ENCODE measurements around the gene CHCHD6.

Gene CHCHD6

GRCh38 chr3:126867190-126867862, 163.3 kb downstream of the CHCHD6 start:
- no peak for ATAC-seq

DNA sequence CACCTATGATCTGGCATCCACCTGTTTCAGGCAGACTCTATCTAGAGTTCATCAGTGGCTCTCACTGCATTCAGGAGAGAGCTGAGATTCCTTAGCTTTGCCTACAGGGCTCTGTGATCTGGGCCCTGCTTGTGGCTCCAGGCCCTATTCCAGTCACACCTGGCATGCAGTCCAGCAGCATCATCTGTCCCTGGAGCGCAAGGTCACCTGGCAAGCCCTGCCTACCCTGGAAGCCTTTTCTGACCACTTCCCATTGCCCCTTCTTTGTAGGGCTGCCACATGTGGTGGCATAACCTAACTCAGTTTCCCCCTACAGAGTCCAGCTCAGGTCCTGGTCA, 163.8 kb downstream of the CHCHD6 start:
- ATAC-seq, result no peak

DNA sequence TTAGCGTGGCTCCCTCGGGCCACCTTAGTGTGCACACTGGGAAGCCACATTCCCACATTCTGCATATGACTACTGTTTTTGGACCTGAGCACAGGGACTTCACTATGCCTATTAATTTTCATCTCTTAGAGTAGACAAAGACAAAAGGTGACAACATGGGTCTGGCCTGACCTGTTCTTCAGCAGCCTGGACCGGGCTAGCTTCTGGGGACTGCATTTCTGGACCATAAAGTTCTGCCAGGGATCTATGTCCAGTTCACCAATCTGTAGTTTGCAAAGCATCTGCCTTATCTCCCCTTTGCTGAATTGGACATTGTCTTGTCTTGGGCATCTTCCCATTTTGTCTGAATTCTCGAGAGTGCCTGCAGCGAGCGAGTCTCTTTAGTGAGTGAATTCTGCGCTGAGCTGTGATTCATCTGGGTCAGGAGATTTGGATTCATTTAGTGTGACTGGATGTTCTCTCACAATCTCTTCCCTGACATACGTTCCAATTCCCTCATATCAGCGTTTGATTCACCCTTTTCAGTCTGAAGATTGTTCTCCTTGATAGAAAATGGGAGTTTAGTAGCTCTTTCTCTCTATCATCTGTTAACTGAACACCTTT, 166.7 kb downstream of the CHCHD6 start:
- ATAC-seq, result no peak

- no peak for ATAC-seq
Observed at GRCh38 chr3:126872701-126873342, 168.8 kb downstream of the CHCHD6 start.

DNA sequence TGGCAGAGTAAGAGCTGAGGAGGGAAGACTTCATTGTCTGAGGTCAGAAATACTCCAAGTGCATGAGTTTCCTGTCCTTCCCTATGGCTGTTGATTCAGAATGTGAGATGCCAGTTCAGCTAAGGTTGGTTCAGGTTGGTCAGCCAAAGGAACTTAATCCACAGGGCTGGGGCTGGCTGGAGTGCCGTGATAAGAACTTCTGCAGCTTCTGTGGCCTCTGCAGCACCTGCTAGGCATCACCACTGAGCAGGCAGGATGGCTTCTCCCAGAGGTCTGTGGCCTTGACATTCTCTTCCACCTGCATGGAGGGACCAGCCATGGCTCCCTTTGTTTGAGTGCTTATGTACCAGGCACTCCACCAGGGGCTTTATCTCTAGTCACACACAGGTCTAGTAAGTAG, 169.4 kb downstream of the CHCHD6 start:
- no peak for ATAC-seq

DNA sequence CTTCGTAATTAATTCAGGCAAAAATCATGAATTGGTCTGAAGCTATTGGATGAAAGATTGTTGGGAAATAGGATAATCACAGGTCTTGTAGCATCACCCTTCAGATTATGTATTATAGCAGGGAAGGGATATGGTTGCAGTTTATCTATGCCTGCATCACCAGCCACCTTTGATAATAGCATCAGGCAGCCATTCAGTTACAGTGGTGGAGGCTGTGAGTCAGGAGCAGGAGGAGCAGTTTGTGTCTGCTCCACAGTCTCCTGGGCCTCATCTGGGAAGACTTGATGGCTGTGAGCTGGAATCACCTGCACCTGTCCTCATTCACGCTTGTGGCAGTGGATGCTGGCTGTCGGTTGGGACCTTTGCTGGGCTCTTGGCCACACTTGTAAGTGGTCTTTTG, 174.6 kb downstream of the CHCHD6 start:
- no peak for ATAC-seq

- no peak for ATAC-seq
Observed at GRCh38 chr3:126880901-126881300, 176.9 kb downstream of the CHCHD6 start.

GRCh38 chr3:126881861-126882260, 177.8 kb downstream of the CHCHD6 start:
- ATAC-seq, result no peak

DNA sequence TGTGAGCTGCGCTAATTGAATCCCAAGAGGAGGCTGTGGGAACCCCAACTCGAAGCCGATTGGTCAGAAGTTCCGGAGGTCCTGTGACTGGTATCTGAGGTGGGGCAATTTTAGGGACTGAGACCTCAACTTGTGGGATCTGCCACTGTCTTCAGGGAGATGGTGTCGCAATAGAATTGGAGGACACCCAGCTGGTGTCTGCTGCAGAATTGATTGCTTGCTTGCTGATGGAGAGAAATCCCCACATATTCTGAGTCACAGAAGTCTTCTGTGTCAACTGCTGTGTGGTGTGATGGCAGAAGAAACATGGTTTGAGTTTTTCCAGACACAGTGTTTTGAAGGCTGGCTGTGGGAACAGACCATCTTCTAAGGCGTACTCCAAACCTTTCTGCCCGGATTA, 179.2 kb downstream of the CHCHD6 start:
- no peak for ATAC-seq

GRCh38 chr3:126885425-126885824, 181.4 kb downstream of the CHCHD6 start:
- ATAC-seq, result no peak

GRCh38 chr3:126886217-126886616, 182.2 kb downstream of the CHCHD6 start:
- ATAC-seq, result no peak

DNA sequence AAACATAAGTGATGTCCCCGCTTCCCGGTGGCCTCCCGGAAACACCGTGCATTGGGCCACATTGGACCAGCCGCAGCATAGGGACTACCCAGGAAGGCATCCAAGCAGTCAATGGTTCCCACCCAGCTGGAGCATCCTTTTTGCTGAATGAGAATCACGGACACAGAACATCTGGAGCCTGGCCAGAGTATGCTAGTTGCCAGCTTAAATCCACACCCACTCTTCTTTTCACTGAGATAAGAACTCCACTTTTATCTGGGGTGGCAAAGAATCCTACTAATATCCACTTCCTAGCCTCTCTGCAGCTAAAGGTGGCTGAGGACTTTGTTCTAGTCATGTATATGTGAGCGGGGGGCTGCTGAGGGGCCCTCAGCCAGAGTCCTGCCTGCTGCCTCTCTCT, 183.6 kb downstream of the CHCHD6 start:
- no peak for ATAC-seq

DNA sequence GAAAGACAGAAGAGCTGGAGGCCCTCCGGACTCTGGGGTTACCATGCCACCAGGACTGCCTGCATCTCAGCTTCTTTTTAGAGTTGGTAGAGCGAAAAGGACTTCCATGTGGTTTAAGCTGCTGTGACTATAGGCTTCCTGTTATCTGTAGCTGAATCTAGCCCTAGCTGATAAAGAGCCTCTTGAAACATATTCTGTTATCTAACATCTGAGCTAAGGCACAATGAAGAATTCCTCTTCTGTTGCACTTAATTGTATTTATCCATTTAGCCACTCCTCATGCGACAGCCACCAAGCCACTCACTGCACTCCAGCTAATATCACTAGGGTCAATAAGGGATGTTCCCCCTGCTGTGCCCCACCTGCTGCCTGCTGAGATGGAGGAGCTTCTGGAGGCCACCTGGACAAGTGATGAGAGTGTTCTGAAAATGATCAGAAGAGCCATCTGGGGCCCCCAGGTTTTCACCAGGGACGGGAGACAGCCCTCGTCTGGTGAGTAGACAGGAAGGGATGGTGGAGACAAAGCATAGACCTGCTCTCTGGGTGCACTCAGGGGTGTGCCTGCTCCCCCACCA, 184.2 kb downstream of the CHCHD6 start:
- no peak for ATAC-seq

DNA sequence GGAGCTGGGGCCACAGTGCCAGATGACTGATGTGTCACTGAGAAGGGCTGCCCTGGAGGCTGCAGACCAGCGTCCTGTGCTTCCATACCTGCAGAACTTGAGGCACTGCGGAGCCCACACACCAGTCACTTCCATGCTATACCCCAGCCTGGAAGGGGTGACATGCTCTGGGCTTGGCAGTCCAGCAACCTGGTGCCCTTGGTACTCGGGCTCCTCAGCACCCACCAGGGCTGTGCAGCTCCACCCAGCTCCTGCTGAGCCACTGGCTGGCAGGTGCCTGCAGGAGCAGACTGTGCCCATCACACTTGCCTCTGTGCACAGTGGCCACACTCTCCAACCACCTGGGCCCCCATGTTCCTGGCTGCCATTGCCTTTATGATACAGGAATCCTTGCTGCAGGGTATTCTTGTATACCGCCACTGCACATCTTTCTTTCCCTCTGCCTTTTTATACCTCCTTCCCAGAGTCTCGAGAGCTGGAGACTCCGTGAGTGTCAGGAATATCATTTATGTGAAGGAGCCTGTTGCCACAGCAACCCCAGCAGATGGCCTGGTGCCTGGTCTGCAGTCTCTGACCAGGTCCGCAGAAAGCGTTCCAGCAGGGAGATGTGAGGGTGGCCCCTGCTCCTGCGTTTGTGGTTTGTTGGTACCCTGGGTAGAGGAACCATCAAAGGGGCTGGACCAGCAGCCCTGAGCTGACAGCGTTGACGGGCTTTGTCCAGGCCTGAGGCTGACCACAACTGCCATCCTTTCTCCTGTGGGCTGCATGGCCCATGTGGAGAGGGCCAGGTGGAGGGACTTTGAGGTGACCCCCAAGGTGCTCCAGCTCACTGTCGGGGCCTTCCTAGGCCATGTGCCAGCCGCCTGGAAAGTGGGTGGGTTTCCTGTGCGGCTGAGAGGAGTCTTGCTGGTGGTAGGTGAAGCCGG, 185.5 kb downstream of the CHCHD6 start:
- ATAC-seq, result no peak

- ATAC-seq, result no peak
Observed at GRCh38 chr3:126891141-126891540, 187.1 kb downstream of the CHCHD6 start.

DNA sequence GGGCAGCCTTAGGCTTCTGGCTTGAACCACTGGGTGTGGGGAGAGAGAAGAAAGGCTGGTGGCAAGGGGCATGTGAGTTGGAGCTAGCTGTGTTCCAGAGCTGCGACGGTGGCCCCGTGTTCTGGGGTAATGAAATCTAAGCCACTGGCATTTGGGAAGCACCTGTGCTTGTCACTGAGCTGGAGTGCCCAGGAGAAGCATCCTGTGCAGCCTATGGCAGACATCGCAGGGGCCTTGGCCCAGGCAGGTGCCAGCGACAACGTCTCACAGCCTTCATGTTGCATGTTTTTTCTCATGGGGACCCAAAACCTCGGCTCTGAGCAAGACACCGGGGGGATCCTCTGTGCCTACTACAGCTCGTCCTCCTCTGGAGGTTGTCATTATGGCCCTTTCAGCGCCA, 187.8 kb downstream of the CHCHD6 start:
- ATAC-seq, result no peak

GRCh38 chr3:126893651-126894050, 189.6 kb downstream of the CHCHD6 start:
- no peak for ATAC-seq

- no peak for ATAC-seq
Observed at GRCh38 chr3:126894475-126894874, 190.4 kb downstream of the CHCHD6 start.

GRCh38 chr3:126895178-126896066, 191.4 kb downstream of the CHCHD6 start:
- ATAC-seq, result no peak

DNA sequence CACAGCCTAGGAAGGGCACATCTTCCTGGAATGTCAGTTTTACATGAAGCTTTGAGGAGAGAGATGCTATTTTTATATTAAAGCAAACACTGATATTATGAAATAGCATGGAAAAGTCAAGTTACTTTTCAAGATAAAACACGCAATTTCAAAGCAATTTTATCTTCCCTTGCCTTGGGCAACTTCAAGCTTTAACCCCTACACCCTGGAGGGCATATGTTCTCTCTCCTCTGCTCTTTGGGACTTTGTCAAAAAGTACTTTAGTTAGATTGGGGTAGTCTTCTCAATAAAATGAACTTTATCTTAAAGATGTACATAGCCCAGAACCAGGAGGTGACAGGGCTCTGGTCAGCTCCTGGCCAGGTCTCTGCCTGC, 192.0 kb downstream of the CHCHD6 start:
- ATAC-seq, result no peak

DNA sequence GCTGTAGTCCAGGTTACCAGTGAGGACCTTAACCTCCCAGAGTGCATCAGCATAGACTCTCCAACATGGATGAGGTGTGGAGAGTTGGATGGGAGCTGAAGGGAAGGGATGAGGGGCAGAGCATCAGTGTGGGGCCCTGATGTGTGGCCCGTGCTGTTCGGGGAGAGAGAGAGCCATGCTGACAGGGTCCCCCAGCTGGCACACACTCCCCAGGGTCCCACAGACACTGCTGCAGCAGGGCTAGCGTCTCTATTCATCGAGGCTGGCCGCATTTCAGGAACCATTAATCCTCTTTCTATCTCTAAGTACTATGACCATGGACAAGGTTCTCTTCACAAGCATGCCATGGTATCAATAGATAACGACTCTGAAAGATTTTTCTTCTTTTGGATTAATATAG, 192.9 kb downstream of the CHCHD6 start:
- ATAC-seq, result no peak

- no peak for ATAC-seq
Observed at GRCh38 chr3:126897943-126898342, 193.9 kb downstream of the CHCHD6 start.
